Right lung (tissue), 5 donors: ENCODE data around the gene NRXN2. TPM values are rescaled to one million over a fixed set of nuclear protein-coding genes. Genes with fewer than 3 reads are reported as not detected.
"Not testable (repeated sequence)": the region's sequence is repeated elsewhere in the genome, so short reads cannot be mapped to it uniquely, and the experiment has no call there.

ENCODE experiments used
- DNase-seq, 2 donors: peaks; one replicate each; pipeline ENCODE4 v3.0.0-alpha.2; 2013
- polyA plus RNA-seq, 5 donors: library from polyadenylated mRNA; unstranded; fragments of 120-200 nt; gene quantifications; one replicate each; pipeline versions ENCODE4 v1.2.1 to v1.2.3, GENCODE V29; 2013; ENCODE audit warnings: inconsistent platforms in 1 of 5, low replicate concordance in 1 of 5; ENCODE audit not compliant: insufficient read length in 5 of 5, insufficient read depth in 1 of 5

Gene NRXN2
- polyA plus RNA-seq, 5 donors: 6.3 to 18.3 (median 9.1) TPM

- no peak for DNase-seq
These were observed 154.9 kb downstream of the NRXN2 start for GRCh38 chr11:64568041-64568571.

- no peak for DNase-seq
These were observed 155.8 kb downstream of the NRXN2 start for GRCh38 chr11:64566915-64567891.

GRCh38 chr11:64566042-64566914 lies 156.7 kb downstream of the NRXN2 start:
- peak; percentile 37 to 70 for DNase-seq

GRCh38 chr11:64564947-64565889 lies 157.8 kb downstream of the NRXN2 start:
- DNase-seq: no peak

- DNase-seq: no peak
These were observed 158.6 kb downstream of the NRXN2 start for GRCh38 chr11:64564419-64564818.

GRCh38 chr11:64563966-64564365 lies 159.0 kb downstream of the NRXN2 start:
- DNase-seq: no peak

GRCh38 chr11:64562723-64563351 lies 160.2 kb downstream of the NRXN2 start:
- DNase-seq: no peak

- DNase-seq: no peak
These were observed 160.8 kb downstream of the NRXN2 start for GRCh38 chr11:64561984-64562722.

- DNase-seq: not testable (repeated sequence)
These were observed 161.6 kb downstream of the NRXN2 start for GRCh38 chr11:64561429-64561828.

GRCh38 chr11:64560941-64561340 lies 162.1 kb downstream of the NRXN2 start:
- DNase-seq: no peak

GRCh38 chr11:64560139-64560771 lies 162.7 kb downstream of the NRXN2 start:
- DNase-seq: no peak

GRCh38 chr11:64559351-64560138 lies 163.5 kb downstream of the NRXN2 start:
- no peak for DNase-seq

- no peak for DNase-seq
These were observed 164.1 kb downstream of the NRXN2 start for GRCh38 chr11:64558869-64559268.

GRCh38 chr11:64558065-64558745 lies 164.8 kb downstream of the NRXN2 start:
- no peak for DNase-seq

GRCh38 chr11:64556721-64557250 lies 166.2 kb downstream of the NRXN2 start:
- no peak for DNase-seq
